HCT116 (cell line): Measurements from ENCODE around the gene ZBTB7C.

ENCODE experiments used
- EZH2 ChIP-seq: fragments of 200-600 bp; sonication (generic); IDR thresholded peaks from 2 replicates; pipeline ENCODE4 v1.6.1; 2017; ENCODE audit warnings: antibody characterized with exemption, mixed run types
- EZH2phosphoT487 ChIP-seq: fragments of 200-600 bp; IDR thresholded peaks from 2 replicates; pipeline ENCODE4 v1.6.1; 2018; ENCODE audit warnings: antibody characterized with exemption, borderline replicate concordance
- JUND ChIP-seq: IDR thresholded peaks from 2 replicates; pipeline ENCODE4 v1.6.1; 2012
- POLR2A ChIP-seq: IDR thresholded peaks from 2 replicates; pipeline ENCODE4 v1.7.0; 2011; ENCODE audit warnings: borderline replicate concordance; ENCODE audit not compliant: insufficient read depth, insufficient read length; ENCODE audit errors: extremely low read depth
- YY1 ChIP-seq: IDR thresholded peaks from 2 replicates; pipeline ENCODE4 v1.6.1; 2011; ENCODE audit warnings: low read length, low read depth, moderate library complexity, mild to moderate bottlenecking; ENCODE audit not compliant: insufficient replicate concordance; ENCODE audit errors: extremely low read depth
- ZFX ChIP-seq: fragments of 450-650 bp; IDR thresholded peaks from 2 replicates; pipeline ENCODE4 v1.6.1; 2017
- ZNF274 ChIP-seq: fragments of 200-500 bp; sonication (Bioruptor generic); IDR thresholded peaks from 2 replicates; pipeline ENCODE4 v1.6.1; 2014; ENCODE audit warnings: mild to moderate bottlenecking, low read depth, low read length, inconsistent platforms
- TF ChIP-seq, protein P1 (sequence below), 3 experiments: fragments of 200-600 bp in 1 of 3; sonication (generic) in 1 of 3; IDR thresholded peaks in 2 of 3; conservative IDR thresholded peaks in 1 of 3; 2 replicates each; pipeline ENCODE4 v1.5.1; 2012 to 2017; ENCODE audit warnings: low read depth in 2 of 3, low read length in 2 of 3, antibody characterized with exemption in 1 of 3, borderline replicate concordance in 1 of 3, control low read depth in 1 of 3, mild to moderate bottlenecking in 1 of 3, mixed read lengths in 1 of 3, mixed run types in 1 of 3, moderate library complexity in 1 of 3; ENCODE audit not compliant: insufficient read depth in 1 of 3

DNA sequence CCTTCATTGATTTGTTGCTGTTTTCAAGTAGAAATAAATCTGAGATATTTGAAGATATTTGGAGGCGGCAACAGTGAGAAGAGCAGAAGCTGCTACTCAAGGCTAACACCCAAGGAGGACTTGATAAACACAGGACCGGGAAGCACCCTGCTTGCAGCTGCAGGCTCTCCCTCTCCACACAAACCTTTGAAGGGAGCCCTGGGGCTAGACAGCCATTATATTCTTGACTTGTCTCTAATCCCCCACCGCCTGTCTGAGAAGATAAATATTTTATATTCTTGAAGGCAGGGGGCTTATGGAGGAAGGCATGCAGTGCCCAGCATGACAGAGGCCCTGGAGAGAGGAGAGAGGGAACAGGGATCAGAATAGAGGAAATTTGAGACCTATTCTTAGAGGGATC, 427.9 kb downstream of the ZBTB7C start:
- TF ChIP-seq, protein P1, sequence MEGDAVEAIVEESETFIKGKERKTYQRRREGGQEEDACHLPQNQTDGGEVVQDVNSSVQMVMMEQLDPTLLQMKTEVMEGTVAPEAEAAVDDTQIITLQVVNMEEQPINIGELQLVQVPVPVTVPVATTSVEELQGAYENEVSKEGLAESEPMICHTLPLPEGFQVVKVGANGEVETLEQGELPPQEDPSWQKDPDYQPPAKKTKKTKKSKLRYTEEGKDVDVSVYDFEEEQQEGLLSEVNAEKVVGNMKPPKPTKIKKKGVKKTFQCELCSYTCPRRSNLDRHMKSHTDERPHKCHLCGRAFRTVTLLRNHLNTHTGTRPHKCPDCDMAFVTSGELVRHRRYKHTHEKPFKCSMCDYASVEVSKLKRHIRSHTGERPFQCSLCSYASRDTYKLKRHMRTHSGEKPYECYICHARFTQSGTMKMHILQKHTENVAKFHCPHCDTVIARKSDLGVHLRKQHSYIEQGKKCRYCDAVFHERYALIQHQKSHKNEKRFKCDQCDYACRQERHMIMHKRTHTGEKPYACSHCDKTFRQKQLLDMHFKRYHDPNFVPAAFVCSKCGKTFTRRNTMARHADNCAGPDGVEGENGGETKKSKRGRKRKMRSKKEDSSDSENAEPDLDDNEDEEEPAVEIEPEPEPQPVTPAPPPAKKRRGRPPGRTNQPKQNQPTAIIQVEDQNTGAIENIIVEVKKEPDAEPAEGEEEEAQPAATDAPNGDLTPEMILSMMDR (IDR thresholded peaks at IDR 0.05 in 2 of 3, conservative IDR thresholded peaks at IDR 0.05 in 1 of 3; ENCODE audit: borderline replicate concordance in 1 of 3, insufficient read depth in 1 of 3, low read depth in 2 of 3, low read length in 2 of 3): no peak
- TF ChIP-seq YY1: no peak
- no peak for TF ChIP-seq JUND
- TF ChIP-seq ZFX: no peak
- no peak for TF ChIP-seq POLR2A
- no peak for TF ChIP-seq EZH2phosphoT487
- TF ChIP-seq EZH2: no peak
- no peak for TF ChIP-seq ZNF274
